SK-N-SH (cell line): Measurements from ENCODE around the gene ZP2. TPM values are rescaled to one million over a fixed set of nuclear protein-coding genes. Genes with fewer than 3 reads are reported as not detected.

Source experiments
- CTCF ChIA-PET: fragments of 300-600, 350-600 bp; formaldehyde crosslinking; extraction: SDS; loops from one replicate; lab custom pipeline; 2021; lab: Yijun Ruan, JAX
- POLR2A ChIA-PET: fragments of 350-600 bp; sonication (Branson Sonifier 250); formaldehyde crosslinking; extraction: SDS; loops from one replicate; lab custom pipeline; 2020; ENCODE audit warnings: antibody characterized with exemption, inconsistent platforms; lab: Yijun Ruan, JAX
- DNase-seq: peaks from one replicate; pipeline ENCODE4 v3.0.0; 2012
- H2AFZ ChIP-seq: fragments of 200-600 bp; sonication (generic); 2 replicates; pipeline ENCODE4 v1.8.1; 2016; ENCODE audit warnings: antibody characterized with exemption, mild to moderate bottlenecking, low read depth
- H3F3A ChIP-seq: fragments of 200-600 bp; sonication (generic); replicated peaks from 2 replicates; pipeline ENCODE3; 2016; ENCODE audit warnings: antibody characterized with exemption, mild to moderate bottlenecking; ENCODE audit not compliant: insufficient read depth
- H3K27ac ChIP-seq, 2 experiments: fragments of 200-500 bp in 1 of 2; fragments of 200-600 bp in 1 of 2; sonication (Bioruptor generic) in 1 of 2; sonication (generic), shearing (Covaris generic) in 1 of 2; 2 replicates each; pipeline versions ENCODE4 v1.5.1 to v1.6.1; 2014 to 2016; ENCODE audit warnings: low read depth in 2 of 2, inconsistent platforms in 1 of 2, low read length in 1 of 2, mild to moderate bottlenecking in 1 of 2, mixed read lengths in 1 of 2
- H3K27me3 ChIP-seq: fragments of 200-600 bp; sonication (generic), shearing (Covaris generic); 2 replicates; pipeline ENCODE4 v1.6.1; 2016; ENCODE audit warnings: mixed run types; ENCODE audit not compliant: insufficient read depth
- H3K36me3 ChIP-seq, 2 experiments: fragments of 200-500 bp in 1 of 2; fragments of 200-600 bp in 1 of 2; sonication (Bioruptor generic) in 1 of 2; sonication (generic) in 1 of 2; replicated peaks in 1 of 2; 2 replicates each; pipeline versions ENCODE3 to v1.5.1; 2014 to 2016; ENCODE audit warnings: low read length in 1 of 2, mild to moderate bottlenecking in 1 of 2; ENCODE audit not compliant: insufficient read depth in 2 of 2, control insufficient read depth in 1 of 2
- H3K4me1 ChIP-seq, 2 experiments: fragments of 200-500 bp in 1 of 2; fragments of 200-600 bp in 1 of 2; sonication (Bioruptor generic) in 1 of 2; sonication (generic), shearing (Covaris generic) in 1 of 2; 2 replicates each; pipeline versions ENCODE4 v1.5.1 to v1.6.1; 2014 to 2016; ENCODE audit warnings: low read depth in 1 of 2, low read length in 1 of 2, mixed run types in 1 of 2; ENCODE audit not compliant: insufficient read depth in 2 of 2, control insufficient read depth in 1 of 2
- H3K4me2 ChIP-seq: fragments of 200-600 bp; sonication (generic), shearing (Covaris generic); 2 replicates; pipeline ENCODE4 v1.6.1; 2017; ENCODE audit warnings: mixed run types
- H3K4me3 ChIP-seq, 2 experiments: fragments of 200-500 bp in 1 of 2; fragments of 200-600 bp in 1 of 2; sonication (Bioruptor generic) in 1 of 2; sonication (generic), shearing (Covaris generic) in 1 of 2; 2 replicates each; pipeline versions ENCODE4 v1.5.1 to v1.8.1; 2014 to 2016; ENCODE audit warnings: low read depth in 2 of 2, inconsistent platforms in 1 of 2, low read length in 1 of 2, mild to moderate bottlenecking in 1 of 2, mixed read lengths in 1 of 2, moderate library complexity in 1 of 2
- H3K79me2 ChIP-seq: fragments of 200-600 bp; sonication (generic); 2 replicates; pipeline ENCODE4 v1.8.1; 2017; ENCODE audit warnings: mild to moderate bottlenecking; ENCODE audit not compliant: insufficient read depth
- H3K9ac ChIP-seq: fragments of 200-600 bp; sonication (generic); 2 replicates; pipeline ENCODE4 v1.6.1; 2017; ENCODE audit warnings: mixed run types
- H3K9me2 ChIP-seq: fragments of 200-600 bp; sonication (generic); 2 replicates; pipeline ENCODE4 v1.6.1; 2017; ENCODE audit warnings: mixed run types
- H3K9me3 ChIP-seq: fragments of 200-600 bp; sonication (generic); 2 replicates; pipeline ENCODE4 v1.6.1; 2017; ENCODE audit warnings: mixed run types, mild to moderate bottlenecking, moderate library complexity
- H4K20me1 ChIP-seq: fragments of 200-600 bp; sonication (generic); 2 replicates; pipeline ENCODE4 v1.6.1; 2017; ENCODE audit warnings: mild to moderate bottlenecking, mixed run types; ENCODE audit not compliant: insufficient read depth
- CHD2 ChIP-seq: fragments of 150-350 bp; IDR thresholded peaks from 2 replicates; pipeline ENCODE4 v1.6.1; 2018; ENCODE audit warnings: low read length; ENCODE audit not compliant: partially characterized antibody
- ELF1 ChIP-seq: IDR thresholded peaks from 2 replicates; pipeline ENCODE4 v1.4.0; 2012
- EP300 ChIP-seq, 2 experiments: IDR thresholded peaks; 2 replicates each; pipeline versions ENCODE4 v1.4.0 to v1.6.1; 2012; ENCODE audit warnings: borderline replicate concordance in 1 of 2, low read depth in 1 of 2, low read length in 1 of 2
- FOSL2 ChIP-seq: IDR thresholded peaks from 2 replicates; pipeline ENCODE4 v1.4.0; 2012; ENCODE audit warnings: low read depth, mild to moderate bottlenecking, moderate library complexity, borderline replicate concordance
- FOXJ3 ChIP-seq: sonication (generic); formaldehyde crosslinking; IDR thresholded peaks from 2 replicates; pipeline ENCODE4 v1.5.1; 2020; ENCODE audit warnings: mild to moderate bottlenecking, missing genetic modification reagents
- FOXM1 ChIP-seq: IDR thresholded peaks from 2 replicates; pipeline ENCODE4 v1.4.0; 2012; ENCODE audit warnings: low read depth, mild to moderate bottlenecking
- MEF2A ChIP-seq: IDR thresholded peaks from 2 replicates; pipeline ENCODE4 v1.4.0; 2012; ENCODE audit warnings: low read depth, borderline replicate concordance
- MXI1 ChIP-seq: IDR thresholded peaks from 2 replicates; pipeline ENCODE4 v1.6.1; 2012; ENCODE audit warnings: mild to moderate bottlenecking, low read depth, low read length, improper control_type of control experiment
- NFIC ChIP-seq: IDR thresholded peaks from 2 replicates; pipeline ENCODE4 v1.4.0; 2012; ENCODE audit warnings: borderline replicate concordance
- NRF1 ChIP-seq: IDR thresholded peaks from 2 replicates; pipeline ENCODE4 v1.6.1; 2012; ENCODE audit warnings: low read depth, mild to moderate bottlenecking, low read length
- POLR2AphosphoS5 ChIP-seq: IDR thresholded peaks from 2 replicates; pipeline ENCODE4 v1.6.1; 2012; ENCODE audit warnings: low read depth, low read length
- RFX5 ChIP-seq: IDR thresholded peaks from 2 replicates; pipeline ENCODE4 v1.6.1; 2012; ENCODE audit warnings: mild to moderate bottlenecking, improper control_type of control experiment, low read length
- RXRA ChIP-seq: IDR thresholded peaks from 2 replicates; pipeline ENCODE4 v1.4.0; 2012; ENCODE audit warnings: low read depth, mild to moderate bottlenecking, borderline replicate concordance
- SIN3A ChIP-seq: IDR thresholded peaks from 2 replicates; pipeline ENCODE4 v1.6.1; 2012; ENCODE audit warnings: low read depth, mild to moderate bottlenecking, low read length, moderate library complexity, borderline replicate concordance
- SMC3 ChIP-seq: IDR thresholded peaks from 2 replicates; pipeline ENCODE4 v1.6.1; 2012; ENCODE audit warnings: low read depth, low read length, improper control_type of control experiment
- TAF1 ChIP-seq: IDR thresholded peaks from 2 replicates; pipeline ENCODE4 v1.6.1; 2012; ENCODE audit warnings: low read depth, mild to moderate bottlenecking, low read length, moderate library complexity, borderline replicate concordance
- TCF12 ChIP-seq: IDR thresholded peaks from 2 replicates; pipeline ENCODE4 v1.4.0; 2012
- TEAD4 ChIP-seq: IDR thresholded peaks from 2 replicates; pipeline ENCODE4 v1.4.0; 2012; ENCODE audit warnings: mild to moderate bottlenecking, borderline replicate concordance; ENCODE audit not compliant: insufficient read depth
- YY1 ChIP-seq: IDR thresholded peaks from 2 replicates; pipeline ENCODE4 v1.4.0; 2012; ENCODE audit warnings: low read depth, mild to moderate bottlenecking
- WGBS: methylation state at CpG from one replicate; pipeline ENCODE4 v1.1.6; 2017; ENCODE audit warnings: low lambda C conversion rate; 5-methylcytosine and 5-hydroxymethylcytosine counted together
- polyA plus RNA-seq, 3 experiments: library from polyadenylated mRNA; depleted of rRNA; stranded (reverse); fragments of >200 nt; gene quantifications; 2 replicates each; pipeline ENCODE4 v1.2.3, GENCODE V29; 2012
- TF ChIP-seq, protein P1 (sequence below): IDR thresholded peaks from 2 replicates; pipeline ENCODE4 v1.4.0; 2012; ENCODE audit warnings: low read depth, borderline replicate concordance
- TF ChIP-seq, protein P2 (sequence below): IDR thresholded peaks from 2 replicates; pipeline ENCODE4 v1.4.0; 2012; ENCODE audit warnings: low read depth, borderline replicate concordance
- TF ChIP-seq, protein P3 (sequence below): fragments of 200-600 bp; sonication (generic); IDR thresholded peaks from 2 replicates; pipeline ENCODE4 v1.6.1; 2017; ENCODE audit warnings: antibody characterized with exemption, mild to moderate bottlenecking, moderate library complexity
- TF ChIP-seq, protein P4 (sequence below): IDR thresholded peaks from 2 replicates; pipeline ENCODE4; 2012
- TF ChIP-seq, protein P5 (sequence below): fragments of 150-350 bp; IDR thresholded peaks from 2 replicates; pipeline ENCODE4 v1.6.1; 2016; ENCODE audit warnings: mild to moderate bottlenecking, low read depth, low read length

ZP2 gene
- polyA plus RNA-seq, 1 of the 3 experiments (the other 2 are of a cell fraction), result not detected

DNA sequence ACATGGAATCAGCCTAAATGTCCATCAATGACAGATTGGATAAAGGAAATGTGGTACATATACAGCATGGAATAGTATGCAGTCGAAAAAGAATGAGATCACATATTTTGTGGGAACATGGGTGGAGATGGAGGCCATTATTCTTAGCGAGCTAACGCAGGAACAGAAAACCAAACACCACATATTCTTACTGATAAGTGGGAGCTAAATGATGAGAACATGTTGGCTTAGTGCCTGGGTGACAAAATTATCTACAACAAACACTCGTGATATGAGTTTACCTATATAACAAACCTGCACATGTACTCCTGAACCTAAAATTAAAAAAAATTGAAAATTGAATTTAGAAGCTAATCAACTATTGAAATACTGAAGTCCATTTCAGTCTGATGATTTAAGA, 28.3 kb upstream of the ZP2 start (continued):
- TF ChIP-seq, protein P1, sequence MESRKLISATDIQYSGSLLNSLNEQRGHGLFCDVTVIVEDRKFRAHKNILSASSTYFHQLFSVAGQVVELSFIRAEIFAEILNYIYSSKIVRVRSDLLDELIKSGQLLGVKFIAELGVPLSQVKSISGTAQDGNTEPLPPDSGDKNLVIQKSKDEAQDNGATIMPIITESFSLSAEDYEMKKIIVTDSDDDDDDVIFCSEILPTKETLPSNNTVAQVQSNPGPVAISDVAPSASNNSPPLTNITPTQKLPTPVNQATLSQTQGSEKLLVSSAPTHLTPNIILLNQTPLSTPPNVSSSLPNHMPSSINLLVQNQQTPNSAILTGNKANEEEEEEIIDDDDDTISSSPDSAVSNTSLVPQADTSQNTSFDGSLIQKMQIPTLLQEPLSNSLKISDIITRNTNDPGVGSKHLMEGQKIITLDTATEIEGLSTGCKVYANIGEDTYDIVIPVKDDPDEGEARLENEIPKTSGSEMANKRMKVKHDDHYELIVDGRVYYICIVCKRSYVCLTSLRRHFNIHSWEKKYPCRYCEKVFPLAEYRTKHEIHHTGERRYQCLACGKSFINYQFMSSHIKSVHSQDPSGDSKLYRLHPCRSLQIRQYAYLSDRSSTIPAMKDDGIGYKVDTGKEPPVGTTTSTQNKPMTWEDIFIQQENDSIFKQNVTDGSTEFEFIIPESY, result no peak
- TF ChIP-seq, protein P2, sequence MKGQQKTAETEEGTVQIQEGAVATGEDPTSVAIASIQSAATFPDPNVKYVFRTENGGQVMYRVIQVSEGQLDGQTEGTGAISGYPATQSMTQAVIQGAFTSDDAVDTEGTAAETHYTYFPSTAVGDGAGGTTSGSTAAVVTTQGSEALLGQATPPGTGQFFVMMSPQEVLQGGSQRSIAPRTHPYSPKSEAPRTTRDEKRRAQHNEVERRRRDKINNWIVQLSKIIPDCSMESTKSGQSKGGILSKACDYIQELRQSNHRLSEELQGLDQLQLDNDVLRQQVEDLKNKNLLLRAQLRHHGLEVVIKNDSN, result no peak
- TF ChIP-seq FOSL2 (no peak), FOXJ3 (no peak), TEAD4 (no peak), EP300 (IDR thresholded peaks at IDR 0.05; ENCODE audit: borderline replicate concordance in 1 of 2, low read depth in 1 of 2, low read length in 1 of 2) (no peak), YY1 (no peak), NFIC (no peak), TCF12 (no peak), NRF1 (no peak), POLR2AphosphoS5 (no peak), RFX5 (no peak), MXI1 (no peak)
- TF ChIP-seq, protein P3, sequence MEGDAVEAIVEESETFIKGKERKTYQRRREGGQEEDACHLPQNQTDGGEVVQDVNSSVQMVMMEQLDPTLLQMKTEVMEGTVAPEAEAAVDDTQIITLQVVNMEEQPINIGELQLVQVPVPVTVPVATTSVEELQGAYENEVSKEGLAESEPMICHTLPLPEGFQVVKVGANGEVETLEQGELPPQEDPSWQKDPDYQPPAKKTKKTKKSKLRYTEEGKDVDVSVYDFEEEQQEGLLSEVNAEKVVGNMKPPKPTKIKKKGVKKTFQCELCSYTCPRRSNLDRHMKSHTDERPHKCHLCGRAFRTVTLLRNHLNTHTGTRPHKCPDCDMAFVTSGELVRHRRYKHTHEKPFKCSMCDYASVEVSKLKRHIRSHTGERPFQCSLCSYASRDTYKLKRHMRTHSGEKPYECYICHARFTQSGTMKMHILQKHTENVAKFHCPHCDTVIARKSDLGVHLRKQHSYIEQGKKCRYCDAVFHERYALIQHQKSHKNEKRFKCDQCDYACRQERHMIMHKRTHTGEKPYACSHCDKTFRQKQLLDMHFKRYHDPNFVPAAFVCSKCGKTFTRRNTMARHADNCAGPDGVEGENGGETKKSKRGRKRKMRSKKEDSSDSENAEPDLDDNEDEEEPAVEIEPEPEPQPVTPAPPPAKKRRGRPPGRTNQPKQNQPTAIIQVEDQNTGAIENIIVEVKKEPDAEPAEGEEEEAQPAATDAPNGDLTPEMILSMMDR, result no peak

DNA sequence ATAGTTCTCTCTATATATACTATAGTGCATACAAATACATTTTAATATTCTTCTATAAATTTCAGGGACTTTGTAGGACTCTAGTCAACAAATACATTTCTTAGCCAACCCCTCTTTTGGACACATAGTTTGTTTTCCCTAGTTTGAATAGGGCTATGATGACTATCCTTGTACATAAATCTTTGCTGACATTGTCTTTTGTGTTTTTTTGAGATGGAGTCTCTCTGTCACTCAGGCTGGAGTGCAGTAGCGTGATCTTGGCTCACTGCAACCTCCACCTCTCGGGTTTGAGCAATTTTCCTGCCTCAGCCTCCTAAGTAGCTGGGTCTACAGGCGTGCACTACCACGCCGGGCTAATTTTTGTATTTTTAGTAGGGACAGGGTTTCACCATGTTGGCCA, 25.5 kb upstream of the ZP2 start:
- Histone ChIP-seq H3K36me3 (no peaks in the 10 kb centered on the region), H3K4me2 (no peak overlapping the region), H3K9me3 (no peaks in the 10 kb centered on the region), H3K79me2 (no peaks in the 10 kb centered on the region), H3K27ac (no peak overlapping the region), H3K4me3 (no peak overlapping the region), H3K27me3 (no peaks in the 10 kb centered on the region), H2AFZ (no peak overlapping the region), H4K20me1 (no peaks in the 10 kb centered on the region), H3K9ac (no peak overlapping the region), H3F3A (no peaks in the 10 kb centered on the region), H3K4me1 (no peaks in the 10 kb centered on the region), H3K9me2 (no peaks in the 10 kb centered on the region)
- no peak for DNase-seq
- WGBS, result 68% methylated on average over 5 of the region's 5 CpGs
- ChIA-PET CTCF (interaction anchor here (1.0 kb wide), 1 partner anchor 43 kb away, joined by 3 read pairs; no protein-coding TSS in a partner anchor), POLR2A (no interaction called here)
- TF ChIP-seq, protein P2, result no peak
- TF ChIP-seq YY1, result no peak
- no peak for TF ChIP-seq POLR2AphosphoS5
- TF ChIP-seq TAF1, result no peak
- TF ChIP-seq SMC3, result no peak
- TF ChIP-seq RXRA, result no peak
- no peak for TF ChIP-seq CHD2
- TF ChIP-seq, protein P4, sequence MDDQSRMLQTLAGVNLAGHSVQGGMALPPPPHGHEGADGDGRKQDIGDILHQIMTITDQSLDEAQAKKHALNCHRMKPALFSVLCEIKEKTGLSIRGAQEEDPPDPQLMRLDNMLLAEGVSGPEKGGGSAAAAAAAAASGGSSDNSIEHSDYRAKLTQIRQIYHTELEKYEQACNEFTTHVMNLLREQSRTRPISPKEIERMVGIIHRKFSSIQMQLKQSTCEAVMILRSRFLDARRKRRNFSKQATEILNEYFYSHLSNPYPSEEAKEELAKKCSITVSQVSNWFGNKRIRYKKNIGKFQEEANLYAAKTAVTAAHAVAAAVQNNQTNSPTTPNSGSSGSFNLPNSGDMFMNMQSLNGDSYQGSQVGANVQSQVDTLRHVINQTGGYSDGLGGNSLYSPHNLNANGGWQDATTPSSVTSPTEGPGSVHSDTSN, result no peak
- TF ChIP-seq, protein P5, sequence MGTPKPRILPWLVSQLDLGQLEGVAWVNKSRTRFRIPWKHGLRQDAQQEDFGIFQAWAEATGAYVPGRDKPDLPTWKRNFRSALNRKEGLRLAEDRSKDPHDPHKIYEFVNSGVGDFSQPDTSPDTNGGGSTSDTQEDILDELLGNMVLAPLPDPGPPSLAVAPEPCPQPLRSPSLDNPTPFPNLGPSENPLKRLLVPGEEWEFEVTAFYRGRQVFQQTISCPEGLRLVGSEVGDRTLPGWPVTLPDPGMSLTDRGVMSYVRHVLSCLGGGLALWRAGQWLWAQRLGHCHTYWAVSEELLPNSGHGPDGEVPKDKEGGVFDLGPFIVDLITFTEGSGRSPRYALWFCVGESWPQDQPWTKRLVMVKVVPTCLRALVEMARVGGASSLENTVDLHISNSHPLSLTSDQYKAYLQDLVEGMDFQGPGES, result no peak
- no peak for TF ChIP-seq FOXM1
- no peak for TF ChIP-seq FOXJ3
- TF ChIP-seq MEF2A, result no peak
- no peak for TF ChIP-seq TCF12
- TF ChIP-seq SIN3A, result no peak
- no peak for TF ChIP-seq ELF1
